ENCODE measurements around the gene TBK1. TPM values are rescaled to one million over a fixed set of nuclear protein-coding genes. Genes with fewer than 3 reads are reported as not detected.

Gene TBK1
- 16.8 TPM for polyA plus RNA-seq (ENCODE audit: insufficient read length)

GRCh38 chr12:64451687-64452558 is at the start of gene TBK1:
TBK1 (plus strand) TSS chr12:64452120; CDS start chr12:64455871, 3,751 bp downstream.
- DNase-seq, result peak; percentile 90

GRCh38 chr12:64402181-64402580 is 49.7 kb upstream of the TBK1 start:
- DNase-seq, result no peak

DNA sequence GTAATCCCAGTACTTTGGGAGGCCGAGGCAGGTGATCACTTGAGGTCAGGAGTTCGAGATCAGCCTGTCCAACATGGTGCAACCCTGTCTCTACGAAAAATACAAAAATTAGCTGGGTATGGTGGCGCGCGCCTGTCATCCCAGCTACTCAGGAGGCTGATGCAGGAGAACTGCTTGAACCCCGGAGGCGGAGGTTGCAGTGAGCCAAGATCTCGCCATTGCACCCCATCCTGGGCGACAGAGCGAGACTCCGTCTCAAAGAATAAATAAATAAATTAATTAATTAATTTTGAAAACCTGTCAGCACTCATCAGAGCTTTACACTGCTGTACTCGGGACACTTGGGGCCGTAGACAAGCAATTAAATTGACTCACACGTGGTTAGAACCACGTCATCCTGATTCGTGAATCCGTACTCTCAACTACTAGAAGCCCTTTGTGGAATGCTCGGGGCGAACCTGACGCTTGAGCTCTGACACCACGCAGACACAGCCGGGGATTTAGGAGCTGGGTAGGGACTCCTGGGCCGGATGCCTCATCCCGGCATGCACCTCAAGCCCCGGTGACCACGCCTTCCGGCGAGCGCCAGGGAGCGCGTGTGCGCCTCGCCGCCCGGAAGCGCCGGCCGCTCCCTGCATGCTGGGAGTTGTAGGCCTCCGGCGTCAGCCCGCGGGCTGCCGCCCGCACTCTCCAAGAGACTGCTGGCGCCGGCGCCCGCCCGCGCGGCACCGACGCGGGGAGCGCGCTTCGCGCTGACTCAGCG is 48.0 kb upstream of the TBK1 start, which contains the start of gene XPOT:
XPOT (plus strand) TSS at position 686 of the 763 bp plus-strand sequence. CDS start 5,644 bp downstream, outside the sequence.
- peak; percentile 100 for DNase-seq

- peak; percentile 68 for DNase-seq
Measured at GRCh38 chr12:64404470-64405256, 47.3 kb upstream of the TBK1 start.

DNA sequence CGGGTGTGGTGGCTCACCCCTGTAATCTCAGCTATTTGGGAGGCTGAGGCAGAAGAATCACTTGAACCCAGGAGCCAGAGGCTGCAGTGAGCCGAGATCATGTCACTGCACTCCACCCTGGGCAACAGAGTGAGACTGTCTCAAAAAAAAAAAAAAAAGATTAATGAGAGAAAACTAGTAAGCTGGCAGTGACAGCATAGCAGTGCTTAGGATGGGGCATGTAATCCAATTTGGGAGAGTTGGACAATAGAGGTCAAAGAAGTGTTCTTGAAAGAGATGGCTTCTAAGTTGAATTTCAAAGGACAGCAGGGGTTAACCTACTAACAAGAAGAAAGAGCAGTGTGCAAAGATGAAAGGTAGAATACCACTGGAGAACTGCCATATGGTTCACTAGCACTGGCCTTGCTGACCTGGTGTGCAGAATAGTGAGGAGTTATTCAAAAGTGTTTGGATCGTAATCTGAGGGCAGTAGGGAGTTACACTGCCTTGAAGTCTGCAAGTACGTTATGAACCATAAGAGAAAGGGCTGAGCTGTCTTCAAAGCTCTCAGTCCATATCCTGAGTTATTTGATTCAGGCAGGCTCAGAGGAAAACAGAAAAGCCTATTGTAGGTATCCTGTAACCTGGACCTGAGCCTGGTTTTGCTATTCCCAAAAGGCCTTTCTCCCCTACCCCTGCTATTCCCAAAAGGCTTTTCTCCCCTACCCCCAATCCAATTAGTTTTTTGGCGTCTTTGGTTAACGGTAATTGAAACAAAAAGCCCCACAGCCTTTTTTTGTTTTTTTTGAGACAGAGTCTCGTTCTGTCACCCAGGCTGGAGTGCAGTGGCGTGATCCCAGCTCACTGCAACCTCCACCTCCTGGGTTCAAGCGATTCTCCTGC is 44.3 kb upstream of the TBK1 start:
- DNase-seq, result no peak

GRCh38 chr12:64411427-64411826 is 40.5 kb upstream of the TBK1 start:
- DNase-seq, result no peak

- no peak for DNase-seq
Measured at GRCh38 chr12:64412459-64412858, 39.5 kb upstream of the TBK1 start.

GRCh38 chr12:64413884-64414283 is 38.0 kb upstream of the TBK1 start:
- DNase-seq, result no peak

DNA sequence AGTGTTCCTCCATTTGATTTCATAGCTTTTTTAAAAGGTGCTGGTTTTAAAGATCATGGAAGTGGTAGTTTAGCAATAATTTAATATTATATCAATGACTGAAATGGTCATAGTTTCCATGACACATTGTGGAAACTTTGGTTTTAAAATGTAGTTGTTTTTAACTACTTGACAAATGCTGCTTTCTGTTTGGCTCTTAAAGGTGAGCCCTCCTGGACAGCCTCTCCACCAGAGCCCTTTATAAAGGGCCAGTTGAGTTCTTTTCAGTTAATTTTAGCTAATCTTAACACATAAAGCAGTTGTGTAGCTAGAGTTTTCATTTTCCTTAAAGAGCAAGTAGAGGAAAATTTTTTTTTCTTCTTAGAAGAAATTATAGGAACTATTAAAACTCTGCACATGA is 33.7 kb upstream of the TBK1 start:
- no peak for DNase-seq

GRCh38 chr12:64419696-64420095 is 32.2 kb upstream of the TBK1 start:
- DNase-seq, result no peak

DNA sequence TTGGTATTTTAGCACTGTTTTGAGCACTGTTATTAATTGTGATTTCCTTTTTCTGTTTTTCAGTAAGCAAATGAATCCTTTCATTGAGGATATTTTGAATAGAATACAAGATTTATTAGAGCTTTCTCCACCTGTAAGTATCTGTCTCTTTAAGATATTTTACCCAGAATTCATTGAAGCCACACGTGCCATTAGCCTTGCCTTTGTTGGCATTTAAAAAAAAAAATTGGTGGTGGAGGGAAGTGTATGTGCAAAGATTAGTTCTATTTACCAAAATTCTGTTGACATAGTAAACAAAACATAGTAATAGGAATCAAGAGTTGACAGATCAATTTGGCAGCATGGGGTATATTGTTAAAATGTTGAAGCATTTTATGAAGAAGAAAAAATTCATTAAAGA is 23.9 kb upstream of the TBK1 start:
- no peak for DNase-seq

DNA sequence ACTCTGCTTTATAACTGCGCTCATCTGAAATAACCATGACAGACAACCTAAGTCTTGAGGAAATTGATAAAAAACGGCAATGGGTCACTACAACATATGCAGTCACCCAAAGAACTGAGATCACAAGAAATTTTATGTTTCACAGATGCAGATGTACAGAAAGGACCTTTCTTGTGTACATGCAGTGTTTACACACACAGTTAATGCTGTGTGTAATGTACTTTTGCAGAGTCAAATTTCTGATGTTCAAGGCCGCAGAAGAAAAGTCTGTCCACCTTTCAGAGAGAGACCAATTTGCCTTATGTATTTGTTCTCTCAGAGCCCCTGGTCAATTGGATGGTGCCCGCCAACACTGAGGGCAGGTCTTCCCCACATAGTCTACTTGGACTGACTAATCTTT is 23.0 kb upstream of the TBK1 start:
- DNase-seq, result no peak

- DNase-seq, result no peak
Measured at GRCh38 chr12:64430886-64431285, 21.0 kb upstream of the TBK1 start.

GRCh38 chr12:64431791-64432190 is 20.1 kb upstream of the TBK1 start:
- no peak for DNase-seq

- DNase-seq, result no peak
Measured at GRCh38 chr12:64433915-64434314, 18.0 kb upstream of the TBK1 start.

DNA sequence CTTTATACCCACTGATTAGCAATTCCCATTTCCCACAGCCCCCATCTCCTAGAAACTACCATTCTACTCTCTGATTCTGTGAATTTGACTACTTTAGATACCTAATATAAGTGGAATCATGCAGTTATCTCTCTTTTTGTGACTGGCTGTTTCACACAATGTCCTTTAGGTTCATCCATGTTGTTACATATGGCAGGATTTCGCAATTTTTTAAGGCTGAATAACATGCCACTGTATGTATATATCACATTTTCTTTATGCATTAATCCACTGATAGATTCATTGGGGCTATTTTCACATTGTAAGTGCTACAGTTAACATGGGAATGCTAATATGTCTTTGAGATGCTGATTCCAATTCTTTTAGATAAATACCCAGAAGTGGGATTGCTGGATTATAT is 11.8 kb upstream of the TBK1 start:
- no peak for DNase-seq

DNA sequence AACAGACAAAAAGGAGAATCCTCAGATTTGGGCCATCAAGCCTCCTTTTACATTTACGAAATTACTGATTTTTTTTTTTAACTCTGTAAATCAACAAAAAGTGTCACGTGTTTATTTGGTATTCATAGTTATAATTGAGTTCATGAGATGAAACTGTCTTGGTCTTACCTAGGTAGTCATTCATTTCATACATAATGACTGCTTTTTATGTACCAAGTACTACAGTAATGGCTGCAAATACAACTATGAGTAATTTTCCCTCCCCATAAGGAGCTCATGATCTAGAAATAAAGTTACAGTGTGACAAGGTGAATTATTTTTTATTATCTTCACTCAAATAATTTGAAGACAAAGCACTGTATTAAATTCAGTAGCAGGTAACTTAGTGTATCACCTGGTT is 6.4 kb upstream of the TBK1 start:
- no peak for DNase-seq

GRCh38 chr12:64446295-64446694 is 5.6 kb upstream of the TBK1 start:
- DNase-seq, result no peak

DNA sequence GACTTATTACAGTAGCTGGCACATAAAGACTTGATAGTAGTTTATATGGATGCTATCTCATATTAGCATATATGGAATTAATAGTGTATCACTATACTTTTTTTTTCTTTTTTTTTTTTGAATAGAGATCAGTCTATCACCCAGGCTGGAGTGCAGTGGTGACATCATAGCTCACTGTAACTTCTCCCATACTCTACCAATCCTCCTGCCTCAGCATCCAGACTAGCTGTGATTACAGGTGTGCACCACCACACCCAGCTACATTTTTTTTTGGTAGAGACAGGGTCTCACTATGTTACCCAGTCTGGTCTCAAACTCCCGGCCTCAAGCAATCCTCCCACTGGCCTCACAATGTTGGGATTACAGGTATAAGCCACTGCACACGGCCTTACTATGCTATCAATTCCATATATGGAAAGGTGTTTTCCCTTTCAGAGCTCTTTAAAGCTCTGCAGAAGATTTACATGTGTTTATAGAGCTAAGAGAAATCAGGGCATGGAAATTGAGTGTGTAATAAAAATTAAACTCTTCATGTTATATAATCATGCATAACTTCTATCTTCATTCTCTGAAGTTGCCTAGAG is 1.8 kb upstream of the TBK1 start:
- DNase-seq, result no peak

DNA sequence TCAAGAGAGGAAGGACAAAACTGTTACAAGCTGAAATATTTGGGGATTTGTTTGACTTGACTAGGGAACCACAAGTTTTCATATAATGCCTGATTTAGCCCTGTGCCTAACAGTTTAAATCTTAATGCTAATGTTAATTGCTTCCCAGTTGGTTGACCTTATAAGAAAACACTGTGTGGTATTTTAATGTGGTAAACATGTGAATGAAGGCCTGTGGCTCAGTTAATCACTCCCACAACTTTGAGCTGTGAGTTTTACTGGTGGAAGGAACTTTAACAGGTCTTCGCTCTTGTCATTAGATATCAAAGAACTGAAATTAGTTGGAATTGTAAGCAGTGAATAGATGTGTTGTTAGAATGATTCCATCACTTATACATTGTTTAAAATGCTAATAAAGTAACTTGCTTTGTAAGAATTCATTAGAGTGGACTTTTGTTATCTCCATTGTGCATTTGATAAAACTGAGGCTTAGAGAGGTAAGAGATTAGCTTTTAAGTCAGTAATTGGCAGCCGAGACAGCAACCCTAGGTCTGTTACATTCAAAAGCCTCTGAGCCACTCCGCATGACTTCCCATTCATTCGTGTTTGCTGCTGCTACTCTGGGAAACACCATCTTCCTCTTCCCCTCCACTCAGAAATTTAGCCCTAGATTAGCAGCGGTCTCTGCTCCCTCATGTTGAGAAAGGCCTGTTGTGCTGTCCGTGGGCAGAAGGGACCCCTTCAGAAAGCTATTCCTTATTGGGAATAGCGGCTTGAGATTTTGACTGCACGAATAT is 1.0 kb upstream of the TBK1 start:
- DNase-seq, result no peak

All from hindlimb muscle (tissue), 1 donor.